HepG2 (cell line): ENCODE data around the gene P2RX6. TPM values are rescaled to one million over a fixed set of nuclear protein-coding genes. Genes with fewer than 3 reads are reported as not detected.
A peak's percentile ranks its signal among the peaks of the same experiment; 100 is the strongest.

Experiments
- DNMT3B ChIP-seq: conservative IDR thresholded peaks from 2 replicates; pipeline ENCODE4 v1.6.1; 2016; ENCODE audit warnings: missing biosample characterization, control low read depth
- FLYWCH1 ChIP-seq: sonication (generic); formaldehyde crosslinking; IDR thresholded peaks from 2 replicates; pipeline ENCODE4 v1.8.1; 2023; ENCODE audit warnings: mild to moderate bottlenecking, missing genetic modification reagents
- PCBP1 ChIP-seq: fragments of 200-400 bp; formaldehyde crosslinking; IDR thresholded peaks from 2 replicates; pipeline ENCODE4 v1.6.1; 2017; ENCODE audit warnings: mild to moderate bottlenecking, low read depth, low read length, borderline replicate concordance
- ZMYM2 ChIP-seq: sonication (generic); formaldehyde crosslinking; IDR thresholded peaks from 2 replicates; pipeline ENCODE4 v1.8.0; 2022; ENCODE audit warnings: mild to moderate bottlenecking, missing genetic modification reagents
- ZNF530 ChIP-seq: sonication (generic); formaldehyde crosslinking; IDR thresholded peaks from 2 replicates; pipeline ENCODE4 v1.5.0; 2020; ENCODE audit warnings: low read depth, mild to moderate bottlenecking, missing genetic modification reagents
- ZNF546 ChIP-seq: sonication (generic); formaldehyde crosslinking; conservative IDR thresholded peaks from 2 replicates; pipeline ENCODE4 v1.8.1; 2023; ENCODE audit warnings: mild to moderate bottlenecking, missing genetic modification reagents
- ZSCAN9 ChIP-seq: IDR thresholded peaks from 2 replicates; pipeline ENCODE4 v1.6.1; 2016; ENCODE audit warnings: borderline replicate concordance
- polyA plus RNA-seq, 8 experiments: library from polyadenylated mRNA; depleted of rRNA in 3 of 8; stranded (reverse) in 7 of 8; unstranded in 1 of 8; fragments of >200 nt; fragmentation: Illumina TruSeq in 4 of 8; extraction: Trizol in 4 of 8; gene quantifications; 2 replicates each; pipeline versions ENCODE4 v1.2.1 to v1.2.3, GENCODE V29; 2011 to 2016; ENCODE audit warnings: low read depth in 4 of 8, missing spikeins in 1 of 8, mixed read lengths in 1 of 8; ENCODE audit not compliant: insufficient read depth in 1 of 8
- total RNA-seq, 5 experiments: library from RNA; depleted of rRNA; stranded (reverse); fragments of >200 nt; fragmentation: Illumina TruSeq; extraction: Trizol; gene quantifications; 2 replicates each; pipeline ENCODE4 v1.2.3, GENCODE V29; 2016; ENCODE audit warnings: low read depth in 1 of 5
- TF ChIP-seq, protein P1 (sequence below): IDR thresholded peaks from 2 replicates; pipeline ENCODE4 v1.4.0; 2020; ENCODE audit warnings: mild to moderate bottlenecking, missing genetic modification reagents
- TF ChIP-seq, protein P2 (sequence below): sonication (generic); formaldehyde crosslinking; IDR thresholded peaks from 2 replicates; pipeline ENCODE4 v1.4.0; 2020; ENCODE audit warnings: missing genetic modification reagents, borderline replicate concordance
- TF ChIP-seq, protein P3 (sequence below): sonication (generic); formaldehyde crosslinking; IDR thresholded peaks from 2 replicates; pipeline ENCODE4 v1.8.0; 2022; ENCODE audit warnings: missing genetic modification reagents, mild to moderate bottlenecking, moderate library complexity, borderline replicate concordance
- TF ChIP-seq, protein P4 (sequence below): sonication (generic); formaldehyde crosslinking; IDR thresholded peaks from 2 replicates; pipeline ENCODE4 v1.9.0; 2022; ENCODE audit warnings: low read depth, missing genetic modification reagents
- TF ChIP-seq, protein P5 (sequence below): sonication (generic); formaldehyde crosslinking; IDR thresholded peaks from 2 replicates; pipeline ENCODE4 v1.4.0; 2020; ENCODE audit warnings: mild to moderate bottlenecking, missing genetic modification reagents

The P2RX6 gene
- total and polyA plus RNA-seq, 2 of the 13 experiments (the other 11 are each of a cell fraction or from before 2014, with no cell fraction given), result 0.04 to 0.12 TPM

DNA sequence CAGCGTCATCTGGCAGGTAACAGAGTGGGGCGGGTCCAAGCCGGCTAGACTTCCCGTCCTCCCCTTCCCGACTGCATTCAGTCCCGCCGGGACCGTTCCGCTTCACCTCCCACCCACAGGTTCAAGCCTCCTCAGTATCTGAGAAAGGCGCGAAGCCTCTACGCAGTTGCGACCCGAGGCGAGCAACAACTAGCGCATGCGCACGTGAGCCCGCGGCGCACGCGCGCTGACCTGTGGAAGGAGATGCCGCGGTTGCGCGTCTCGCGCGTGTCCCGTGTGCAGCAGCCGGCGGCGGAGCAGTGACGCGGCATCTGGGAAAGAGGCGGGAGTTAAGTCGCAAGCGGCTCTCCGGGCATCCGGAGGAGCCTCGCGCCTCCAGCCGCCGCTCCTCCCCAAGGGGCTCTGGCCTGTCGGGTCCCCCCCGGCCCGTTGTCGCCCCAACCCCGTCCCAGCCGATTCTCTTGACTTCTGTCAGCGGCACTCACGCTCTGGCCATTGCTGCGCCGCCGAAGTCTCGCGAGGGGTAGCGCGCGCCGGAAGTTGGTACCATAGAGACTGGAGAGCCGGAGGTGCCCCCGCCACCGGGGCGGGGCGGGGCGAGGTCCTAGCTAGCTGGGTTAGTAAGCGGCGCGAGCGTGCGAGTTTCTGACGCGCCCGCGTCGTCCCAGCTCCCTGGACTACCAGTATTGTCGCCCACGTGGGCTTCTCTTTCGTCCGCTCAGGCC, 13.2 kb upstream of the P2RX6 start, which contains the start of gene THAP7 (continued):
- TF ChIP-seq, protein P1, sequence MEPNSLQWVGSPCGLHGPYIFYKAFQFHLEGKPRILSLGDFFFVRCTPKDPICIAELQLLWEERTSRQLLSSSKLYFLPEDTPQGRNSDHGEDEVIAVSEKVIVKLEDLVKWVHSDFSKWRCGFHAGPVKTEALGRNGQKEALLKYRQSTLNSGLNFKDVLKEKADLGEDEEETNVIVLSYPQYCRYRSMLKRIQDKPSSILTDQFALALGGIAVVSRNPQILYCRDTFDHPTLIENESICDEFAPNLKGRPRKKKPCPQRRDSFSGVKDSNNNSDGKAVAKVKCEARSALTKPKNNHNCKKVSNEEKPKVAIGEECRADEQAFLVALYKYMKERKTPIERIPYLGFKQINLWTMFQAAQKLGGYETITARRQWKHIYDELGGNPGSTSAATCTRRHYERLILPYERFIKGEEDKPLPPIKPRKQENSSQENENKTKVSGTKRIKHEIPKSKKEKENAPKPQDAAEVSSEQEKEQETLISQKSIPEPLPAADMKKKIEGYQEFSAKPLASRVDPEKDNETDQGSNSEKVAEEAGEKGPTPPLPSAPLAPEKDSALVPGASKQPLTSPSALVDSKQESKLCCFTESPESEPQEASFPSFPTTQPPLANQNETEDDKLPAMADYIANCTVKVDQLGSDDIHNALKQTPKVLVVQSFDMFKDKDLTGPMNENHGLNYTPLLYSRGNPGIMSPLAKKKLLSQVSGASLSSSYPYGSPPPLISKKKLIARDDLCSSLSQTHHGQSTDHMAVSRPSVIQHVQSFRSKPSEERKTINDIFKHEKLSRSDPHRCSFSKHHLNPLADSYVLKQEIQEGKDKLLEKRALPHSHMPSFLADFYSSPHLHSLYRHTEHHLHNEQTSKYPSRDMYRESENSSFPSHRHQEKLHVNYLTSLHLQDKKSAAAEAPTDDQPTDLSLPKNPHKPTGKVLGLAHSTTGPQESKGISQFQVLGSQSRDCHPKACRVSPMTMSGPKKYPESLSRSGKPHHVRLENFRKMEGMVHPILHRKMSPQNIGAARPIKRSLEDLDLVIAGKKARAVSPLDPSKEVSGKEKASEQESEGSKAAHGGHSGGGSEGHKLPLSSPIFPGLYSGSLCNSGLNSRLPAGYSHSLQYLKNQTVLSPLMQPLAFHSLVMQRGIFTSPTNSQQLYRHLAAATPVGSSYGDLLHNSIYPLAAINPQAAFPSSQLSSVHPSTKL (CRISPR knock-in tag), result peak; percentile 63
- TF ChIP-seq ZNF546 (0 out of 2 replicates have a peak, but pooled peaks have one; percentile 36), DNMT3B (CRISPR knock-in tag) (0 out of 2 replicates have a peak, but pooled peaks have one; percentile 52), ZSCAN9 (CRISPR knock-in tag) (peak; percentile 31; the same call in 1 of the 2 replicates), PCBP1 (no peak), ZNF530 (peak; percentile 86; the same call in 1 of the 2 replicates), ZMYM2 (CRISPR knock-in tag) (no peak), FLYWCH1 (CRISPR knock-in tag) (peak; percentile 93; the same call in 1 of the 2 replicates)
- TF ChIP-seq, protein P2, sequence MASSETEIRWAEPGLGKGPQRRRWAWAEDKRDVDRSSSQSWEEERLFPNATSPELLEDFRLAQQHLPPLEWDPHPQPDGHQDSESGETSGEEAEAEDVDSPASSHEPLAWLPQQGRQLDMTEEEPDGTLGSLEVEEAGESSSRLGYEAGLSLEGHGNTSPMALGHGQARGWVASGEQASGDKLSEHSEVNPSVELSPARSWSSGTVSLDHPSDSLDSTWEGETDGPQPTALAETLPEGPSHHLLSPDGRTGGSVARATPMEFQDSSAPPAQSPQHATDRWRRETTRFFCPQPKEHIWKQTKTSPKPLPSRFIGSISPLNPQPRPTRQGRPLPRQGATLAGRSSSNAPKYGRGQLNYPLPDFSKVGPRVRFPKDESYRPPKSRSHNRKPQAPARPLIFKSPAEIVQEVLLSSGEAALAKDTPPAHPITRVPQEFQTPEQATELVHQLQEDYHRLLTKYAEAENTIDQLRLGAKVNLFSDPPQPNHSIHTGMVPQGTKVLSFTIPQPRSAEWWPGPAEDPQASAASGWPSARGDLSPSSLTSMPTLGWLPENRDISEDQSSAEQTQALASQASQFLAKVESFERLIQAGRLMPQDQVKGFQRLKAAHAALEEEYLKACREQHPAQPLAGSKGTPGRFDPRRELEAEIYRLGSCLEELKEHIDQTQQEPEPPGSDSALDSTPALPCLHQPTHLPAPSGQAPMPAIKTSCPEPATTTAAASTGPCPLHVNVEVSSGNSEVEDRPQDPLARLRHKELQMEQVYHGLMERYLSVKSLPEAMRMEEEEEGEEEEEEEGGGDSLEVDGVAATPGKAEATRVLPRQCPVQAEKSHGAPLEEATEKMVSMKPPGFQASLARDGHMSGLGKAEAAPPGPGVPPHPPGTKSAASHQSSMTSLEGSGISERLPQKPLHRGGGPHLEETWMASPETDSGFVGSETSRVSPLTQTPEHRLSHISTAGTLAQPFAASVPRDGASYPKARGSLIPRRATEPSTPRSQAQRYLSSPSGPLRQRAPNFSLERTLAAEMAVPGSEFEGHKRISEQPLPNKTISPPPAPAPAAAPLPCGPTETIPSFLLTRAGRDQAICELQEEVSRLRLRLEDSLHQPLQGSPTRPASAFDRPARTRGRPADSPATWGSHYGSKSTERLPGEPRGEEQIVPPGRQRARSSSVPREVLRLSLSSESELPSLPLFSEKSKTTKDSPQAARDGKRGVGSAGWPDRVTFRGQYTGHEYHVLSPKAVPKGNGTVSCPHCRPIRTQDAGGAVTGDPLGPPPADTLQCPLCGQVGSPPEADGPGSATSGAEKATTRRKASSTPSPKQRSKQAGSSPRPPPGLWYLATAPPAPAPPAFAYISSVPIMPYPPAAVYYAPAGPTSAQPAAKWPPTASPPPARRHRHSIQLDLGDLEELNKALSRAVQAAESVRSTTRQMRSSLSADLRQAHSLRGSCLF (CRISPR knock-in tag), result no peak; the same call in 1 of the 2 replicates
- TF ChIP-seq, protein P3, sequence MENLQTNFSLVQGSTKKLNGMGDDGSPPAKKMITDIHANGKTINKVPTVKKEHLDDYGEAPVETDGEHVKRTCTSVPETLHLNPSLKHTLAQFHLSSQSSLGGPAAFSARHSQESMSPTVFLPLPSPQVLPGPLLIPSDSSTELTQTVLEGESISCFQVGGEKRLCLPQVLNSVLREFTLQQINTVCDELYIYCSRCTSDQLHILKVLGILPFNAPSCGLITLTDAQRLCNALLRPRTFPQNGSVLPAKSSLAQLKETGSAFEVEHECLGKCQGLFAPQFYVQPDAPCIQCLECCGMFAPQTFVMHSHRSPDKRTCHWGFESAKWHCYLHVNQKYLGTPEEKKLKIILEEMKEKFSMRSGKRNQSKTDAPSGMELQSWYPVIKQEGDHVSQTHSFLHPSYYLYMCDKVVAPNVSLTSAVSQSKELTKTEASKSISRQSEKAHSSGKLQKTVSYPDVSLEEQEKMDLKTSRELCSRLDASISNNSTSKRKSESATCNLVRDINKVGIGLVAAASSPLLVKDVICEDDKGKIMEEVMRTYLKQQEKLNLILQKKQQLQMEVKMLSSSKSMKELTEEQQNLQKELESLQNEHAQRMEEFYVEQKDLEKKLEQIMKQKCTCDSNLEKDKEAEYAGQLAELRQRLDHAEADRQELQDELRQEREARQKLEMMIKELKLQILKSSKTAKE (CRISPR knock-in tag), result no peak; the same call in 1 of the 2 replicates
- TF ChIP-seq, protein P4, sequence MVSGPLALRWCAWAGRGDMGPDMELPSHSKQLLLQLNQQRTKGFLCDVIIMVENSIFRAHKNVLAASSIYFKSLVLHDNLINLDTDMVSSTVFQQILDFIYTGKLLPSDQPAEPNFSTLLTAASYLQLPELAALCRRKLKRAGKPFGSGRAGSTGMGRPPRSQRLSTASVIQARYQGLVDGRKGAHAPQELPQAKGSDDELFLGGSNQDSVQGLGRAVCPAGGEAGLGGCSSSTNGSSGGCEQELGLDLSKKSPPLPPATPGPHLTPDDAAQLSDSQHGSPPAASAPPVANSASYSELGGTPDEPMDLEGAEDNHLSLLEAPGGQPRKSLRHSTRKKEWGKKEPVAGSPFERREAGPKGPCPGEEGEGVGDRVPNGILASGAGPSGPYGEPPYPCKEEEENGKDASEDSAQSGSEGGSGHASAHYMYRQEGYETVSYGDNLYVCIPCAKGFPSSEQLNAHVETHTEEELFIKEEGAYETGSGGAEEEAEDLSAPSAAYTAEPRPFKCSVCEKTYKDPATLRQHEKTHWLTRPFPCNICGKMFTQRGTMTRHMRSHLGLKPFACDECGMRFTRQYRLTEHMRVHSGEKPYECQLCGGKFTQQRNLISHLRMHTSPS, result no peak; the same call in 1 of the 2 replicates
- TF ChIP-seq, protein P5, sequence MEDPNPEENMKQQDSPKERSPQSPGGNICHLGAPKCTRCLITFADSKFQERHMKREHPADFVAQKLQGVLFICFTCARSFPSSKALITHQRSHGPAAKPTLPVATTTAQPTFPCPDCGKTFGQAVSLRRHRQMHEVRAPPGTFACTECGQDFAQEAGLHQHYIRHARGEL, result peak; percentile 65
